Cardiac fibroblast (primary cell): Measurements from ENCODE around the gene VPS26C.

Experiments used
- DNase-seq, 2 donors: peaks; one replicate each; pipeline versions ENCODE4 v3.0.0 to v3.0.0-alpha.2; 2010; ENCODE audit warnings: low read depth in 2 of 2
- H3K4me3 ChIP-seq, 2 donors: replicated peaks in 1 of 2; 1 replicate in 1 of 2; 2 replicates in 1 of 2; pipeline ENCODE4 v1.5.1; 2011; ENCODE audit warnings: low read depth in 2 of 2, low read length in 2 of 2, mild to moderate bottlenecking in 2 of 2, moderate library complexity in 1 of 2
- TF ChIP-seq, protein P1 (sequence below): IDR thresholded peaks from one replicate; pipeline ENCODE4 v1.5.1; 2011; ENCODE audit warnings: low read depth, mild to moderate bottlenecking, low read length, inconsistent platforms

VPS26C gene

GRCh38 chr21:37249112-37249904 is 17.8 kb downstream of the VPS26C start:
- no peak for DNase-seq
- no peak overlapping the region for H3K4me3 ChIP-seq
- TF ChIP-seq, protein P1, sequence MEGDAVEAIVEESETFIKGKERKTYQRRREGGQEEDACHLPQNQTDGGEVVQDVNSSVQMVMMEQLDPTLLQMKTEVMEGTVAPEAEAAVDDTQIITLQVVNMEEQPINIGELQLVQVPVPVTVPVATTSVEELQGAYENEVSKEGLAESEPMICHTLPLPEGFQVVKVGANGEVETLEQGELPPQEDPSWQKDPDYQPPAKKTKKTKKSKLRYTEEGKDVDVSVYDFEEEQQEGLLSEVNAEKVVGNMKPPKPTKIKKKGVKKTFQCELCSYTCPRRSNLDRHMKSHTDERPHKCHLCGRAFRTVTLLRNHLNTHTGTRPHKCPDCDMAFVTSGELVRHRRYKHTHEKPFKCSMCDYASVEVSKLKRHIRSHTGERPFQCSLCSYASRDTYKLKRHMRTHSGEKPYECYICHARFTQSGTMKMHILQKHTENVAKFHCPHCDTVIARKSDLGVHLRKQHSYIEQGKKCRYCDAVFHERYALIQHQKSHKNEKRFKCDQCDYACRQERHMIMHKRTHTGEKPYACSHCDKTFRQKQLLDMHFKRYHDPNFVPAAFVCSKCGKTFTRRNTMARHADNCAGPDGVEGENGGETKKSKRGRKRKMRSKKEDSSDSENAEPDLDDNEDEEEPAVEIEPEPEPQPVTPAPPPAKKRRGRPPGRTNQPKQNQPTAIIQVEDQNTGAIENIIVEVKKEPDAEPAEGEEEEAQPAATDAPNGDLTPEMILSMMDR, result no peak

DNA sequence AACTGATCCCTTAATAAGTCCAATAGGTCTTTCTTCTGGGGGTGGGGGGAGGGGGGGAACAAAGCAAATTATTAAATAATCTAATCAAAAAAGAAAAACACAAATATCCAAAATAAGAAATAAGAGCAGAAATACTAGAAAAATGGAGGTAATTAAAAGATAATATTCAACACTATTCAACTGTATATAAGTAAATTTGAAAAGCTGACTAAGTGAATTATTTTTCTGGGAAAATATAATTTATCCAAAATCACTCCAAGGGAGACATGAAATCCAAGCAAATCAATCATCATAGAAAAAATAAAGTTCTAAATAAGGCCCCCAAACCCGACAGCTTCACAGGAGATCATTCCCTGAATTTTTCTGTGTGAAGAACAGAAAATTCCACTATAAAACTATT is 18.8 kb downstream of the VPS26C start:
- H3K4me3 ChIP-seq, result no peak overlapping the region
- no peak for DNase-seq
- TF ChIP-seq, protein P1, result no peak

DNA sequence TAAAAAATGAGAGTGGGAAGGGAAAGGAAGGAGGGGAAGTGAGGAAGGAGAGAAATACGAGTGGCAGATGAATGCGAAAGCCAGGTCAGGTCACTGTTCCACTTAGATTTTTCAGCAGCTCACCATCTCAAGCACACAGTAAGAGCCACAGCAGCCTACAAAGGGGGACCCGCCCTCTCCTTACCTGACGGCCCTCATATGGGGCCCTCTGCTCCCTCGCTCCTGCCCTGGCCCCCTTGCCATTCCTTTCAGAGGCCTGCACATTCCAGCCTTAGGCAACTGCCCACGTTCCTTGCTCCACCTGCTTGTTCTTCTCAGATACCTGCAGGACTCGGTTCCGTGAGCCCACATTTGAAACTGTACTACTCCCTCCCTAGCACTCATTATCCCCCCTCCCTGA is 22.0 kb downstream of the VPS26C start:
- TF ChIP-seq, protein P1, result no peak
- no peak for DNase-seq
- H3K4me3 ChIP-seq, result no peak overlapping the region

- DNase-seq, result peak in 1 of 2 donors; percentile 11
- no peak overlapping the region for H3K4me3 ChIP-seq
- TF ChIP-seq, protein P1, result no peak
These were observed 22.5 kb downstream of the VPS26C start for GRCh38 chr21:37244501-37245095.

DNA sequence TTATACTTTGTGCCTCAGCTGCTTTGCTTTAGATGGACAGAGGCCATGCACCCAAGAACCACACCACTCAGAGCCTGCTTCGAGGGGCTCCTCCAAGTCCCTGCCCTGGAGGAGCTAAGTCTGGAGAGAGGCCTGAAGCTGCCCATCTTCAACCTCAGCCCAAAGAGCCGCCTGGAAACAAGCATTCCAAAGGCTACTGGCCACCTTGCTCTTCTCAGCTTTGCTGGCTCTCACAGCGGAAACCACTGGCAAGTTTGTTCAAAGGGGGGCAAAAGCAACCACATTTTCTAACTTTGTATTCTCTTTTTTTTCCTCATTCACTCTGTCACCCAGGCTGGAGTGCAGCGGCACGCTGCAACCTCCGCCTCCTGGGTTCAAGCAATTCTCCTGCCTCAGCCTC is 23.2 kb downstream of the VPS26C start:
- TF ChIP-seq, protein P1, result no peak
- DNase-seq, result no peak
- no peak overlapping the region for H3K4me3 ChIP-seq

DNA sequence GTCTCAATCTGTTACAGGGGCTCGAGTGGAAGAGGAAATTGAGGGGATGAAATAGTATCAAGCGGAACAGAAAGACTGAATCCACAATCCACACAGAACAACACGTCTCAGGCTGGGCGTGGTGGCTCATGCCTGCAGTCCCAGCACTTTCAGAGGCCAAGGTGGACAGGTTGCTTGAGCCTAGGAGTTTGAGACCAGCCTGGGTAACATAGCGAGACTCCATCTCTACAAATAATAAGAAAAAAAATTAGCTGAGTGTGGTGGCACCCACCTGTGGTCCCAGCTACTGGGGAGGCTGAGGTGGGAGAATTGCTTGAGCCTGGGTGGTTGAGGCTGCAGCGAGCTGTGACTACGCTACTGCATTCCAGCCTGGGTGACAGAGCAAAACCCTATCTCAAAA is 25.7 kb downstream of the VPS26C start:
- DNase-seq, result no peak
- TF ChIP-seq, protein P1, result no peak
- H3K4me3 ChIP-seq, result no peak overlapping the region
